A549 (cell line): ENCODE measurements around the gene RPL18. TPM values are rescaled to one million over a fixed set of nuclear protein-coding genes. Genes with fewer than 3 reads are reported as not detected.

Source experiments
- ATAC-seq, 2 experiments: fragments of 200-7000 bp in 1 of 2; fragments of >200 bp in 1 of 2; cut with Nextera tagmentation in 1 of 2; cut with Tn5 transposase in 1 of 2; 3 replicates each; pipeline versions ENCODE4 v1.8.0 to v1.9.1; 2018 to 2020; ENCODE audit warnings: mild to moderate bottlenecking in 1 of 2, moderate library complexity in 1 of 2
- CTCF ChIA-PET: fragments of 300-600 bp; sonication (Branson Sonifier 250); formaldehyde crosslinking; extraction: SDS; loops from one replicate; lab custom pipeline; 2021; ENCODE audit warnings: antibody characterized with exemption, inconsistent platforms; lab: Yijun Ruan, JAX
- POLR2A ChIA-PET: fragments of 350-600 bp; formaldehyde crosslinking; extraction: SDS; loops from one replicate; lab custom pipeline; 2021; ENCODE audit warnings: antibody characterized with exemption, inconsistent platforms; lab: Yijun Ruan, JAX
- DNase-seq, 2 experiments: peaks; one replicate each; pipeline versions ENCODE4 v3.0.0 to v3.0.0-alpha.2; 2011 to 2016; ENCODE audit warnings: low read depth in 1 of 2, low spot score in 1 of 2
- FAIRE-seq: peaks from 2 replicates; lab custom pipeline; 2011; peaks lifted over from hg19 to GRCh38; lab: Jason Lieb, UNC
- H3K27ac ChIP-seq, 2 experiments: fragments of >200 bp; sonication (Bioruptor Twin); formaldehyde crosslinking; 3 replicates each; pipeline ENCODE4 v1.5.1; 2016 to 2017
- H3K4me1 ChIP-seq: fragments of >200 bp; sonication (Bioruptor Twin); formaldehyde crosslinking; 3 replicates; pipeline ENCODE4 v1.6.1; 2016
- H3K4me2 ChIP-seq: fragments of >200 bp; sonication (Bioruptor Twin); formaldehyde crosslinking; 3 replicates; pipeline ENCODE4 v1.6.1; 2016
- H3K4me3 ChIP-seq: fragments of >200 bp; sonication (Bioruptor Twin); formaldehyde crosslinking; 3 replicates; pipeline ENCODE4 v1.5.1; 2016
- H3K9me3 ChIP-seq: fragments of >200 bp; sonication (Bioruptor Twin); formaldehyde crosslinking; 3 replicates; pipeline ENCODE4 v1.6.1; 2016
- BHLHE40 ChIP-seq: IDR thresholded peaks from 2 replicates; pipeline ENCODE4 v1.6.1; 2012; ENCODE audit warnings: low read depth, low read length, inconsistent platforms
- CBX2 ChIP-seq: fragments of 200-600 bp; sonication (generic); IDR thresholded peaks from 2 replicates; pipeline ENCODE4 v1.6.1; 2016; ENCODE audit warnings: low read depth, mild to moderate bottlenecking, borderline replicate concordance
- CHD2 ChIP-seq: fragments of 150-350 bp; IDR thresholded peaks from 2 replicates; pipeline ENCODE4 v1.6.1; 2014; ENCODE audit warnings: low read length; ENCODE audit not compliant: partially characterized antibody
- CTCF ChIP-seq: fragments of >200 bp; sonication (Bioruptor Twin); formaldehyde crosslinking; IDR thresholded peaks from 3 replicates; pipeline ENCODE4 v1.5.1; 2016
- EHF ChIP-seq: fragments of 250-450 bp; sonication (Bioruptor Pico); IDR thresholded peaks from 2 replicates; pipeline ENCODE4 v1.5.0; 2020; ENCODE audit warnings: mild to moderate bottlenecking
- EP300 ChIP-seq, 2 experiments: fragments of >200 bp; sonication (Bioruptor Twin); formaldehyde crosslinking; IDR thresholded peaks; 2 replicates in 1 of 2; 3 replicates in 1 of 2; pipeline ENCODE4 v1.6.1; 2016 to 2017
- ESRRA ChIP-seq: fragments of 150-350 bp; IDR thresholded peaks from 2 replicates; pipeline ENCODE4 v1.6.1; 2014; ENCODE audit warnings: mild to moderate bottlenecking, low read length, borderline replicate concordance
- FOXS1 ChIP-seq: fragments of 250-450 bp; sonication (Bioruptor Pico); IDR thresholded peaks from 2 replicates; pipeline ENCODE4 v1.5.0; 2020; ENCODE audit warnings: mild to moderate bottlenecking, moderate library complexity
- HES2 ChIP-seq: fragments of >200 bp; sonication (Bioruptor Twin); formaldehyde crosslinking; IDR thresholded peaks from 2 replicates; pipeline ENCODE4 v1.6.1; 2016
- HMGXB4 ChIP-seq: fragments of 250-450 bp; sonication (Bioruptor Pico); IDR thresholded peaks from 2 replicates; pipeline ENCODE4 v1.5.0; 2021; ENCODE audit warnings: mild to moderate bottlenecking, moderate library complexity, borderline replicate concordance
- HOXA7 ChIP-seq: fragments of 250-450 bp; sonication (Bioruptor Pico); IDR thresholded peaks from 2 replicates; pipeline ENCODE4 v1.5.0; 2020; ENCODE audit warnings: mild to moderate bottlenecking, moderate library complexity
- HOXB5 ChIP-seq: fragments of 250-450 bp; sonication (Bioruptor Pico); IDR thresholded peaks from 2 replicates; pipeline ENCODE4 v1.5.0; 2020; ENCODE audit warnings: mild to moderate bottlenecking, moderate library complexity
- JUN ChIP-seq, 2 experiments: fragments of >200 bp; sonication (Bioruptor Twin); formaldehyde crosslinking; IDR thresholded peaks; 2 replicates in 1 of 2; 3 replicates in 1 of 2; pipeline ENCODE4 v1.6.1; 2016 to 2017
- MYC ChIP-seq: IDR thresholded peaks from 2 replicates; pipeline ENCODE4 v1.6.1; 2012; ENCODE audit warnings: mild to moderate bottlenecking, inconsistent platforms, low read length, improper control_type of control experiment, borderline replicate concordance
- NPAS2 ChIP-seq: fragments of 250-450 bp; sonication (Bioruptor Pico); IDR thresholded peaks from 2 replicates; pipeline ENCODE4 v1.8.0; 2022; ENCODE audit warnings: mild to moderate bottlenecking, moderate library complexity, borderline replicate concordance
- PBX3 ChIP-seq: IDR thresholded peaks from 2 replicates; pipeline ENCODE4 v1.6.1; 2012
- PHF8 ChIP-seq: fragments of 200-600 bp; sonication (generic); IDR thresholded peaks from 2 replicates; pipeline ENCODE4 v1.6.1; 2016; ENCODE audit warnings: low read depth, mild to moderate bottlenecking, antibody characterized with exemption, moderate library complexity, borderline replicate concordance
- POLR2A ChIP-seq: IDR thresholded peaks from 2 replicates; pipeline ENCODE4 v1.6.1; 2012; ENCODE audit warnings: mild to moderate bottlenecking, low read length
- RFX5 ChIP-seq: fragments of 450-650 bp; IDR thresholded peaks from 2 replicates; pipeline ENCODE4 v1.7.1; 2014; ENCODE audit warnings: antibody characterized with exemption, mild to moderate bottlenecking, moderate library complexity
- TFCP2L1 ChIP-seq: fragments of 250-450 bp; sonication (Bioruptor Pico); IDR thresholded peaks from 2 replicates; pipeline ENCODE4 v1.5.0; 2021; ENCODE audit warnings: mild to moderate bottlenecking
- ZC3H11A ChIP-seq: fragments of 450-650 bp; IDR thresholded peaks from 2 replicates; pipeline ENCODE4 v1.6.1; 2014; ENCODE audit warnings: antibody characterized with exemption, mild to moderate bottlenecking
- ZFP36 ChIP-seq: fragments of 450-650 bp; IDR thresholded peaks from 2 replicates; pipeline ENCODE4 v1.6.1; 2014; ENCODE audit warnings: borderline replicate concordance; ENCODE audit not compliant: partially characterized antibody
- WGBS: methylation state at CpG from one replicate; pipeline ENCODE4 v1.1.6; 2017; ENCODE audit errors: missing lambda C conversion rate; 5-methylcytosine and 5-hydroxymethylcytosine counted together
- polyA plus RNA-seq, 4 experiments: library from polyadenylated mRNA; depleted of rRNA in 3 of 4; stranded (reverse); fragments of >200 nt; fragmentation: RNase III in 1 of 4; extraction: RNeasy Plus Mini Kit Qiagen cat#74134 plus additional on column Dnase treatment in 1 of 4; gene quantifications; 2 replicates in 3 of 4; 3 replicates in 1 of 4; pipeline ENCODE4 v1.2.3, GENCODE V29; 2011 to 2017

The RPL18 gene
- polyA plus RNA-seq, 2 of the 4 experiments (the other 2 are of a cell fraction): 1,780 to 2,696 TPM

GRCh38 chr19:48645620-48646000 lies 26.6 kb upstream of the RPL18 start:
- ATAC-seq: peak; percentile 45 to 51
- Histone ChIP-seq H3K9me3 (no peaks in the 10 kb centered on the region), H3K4me1 (peaks cover 18% of the 10 kb centered on the region; the same call in 2 of the 3 replicates), H3K4me3 (peak overlapping the region; percentile 54)
- WGBS: 2% methylated on average over 6 of the region's 6 CpGs
- TF ChIP-seq ZC3H11A (no peak), PHF8 (no peak), HOXB5 (no peak)
- TF ChIP-seq, all 56 proteins: peak for 0
- CTCF ChIA-PET: interaction anchor here (0.5 to 3.5 kb wide), 59 partner anchors 9 to 348 kb away, joined by 3 to 39 read pairs (median 4); partner anchors contain the start of genes FUT1, FUT2, HSD17B14 and IZUMO1
- no peak for DNase-seq
- Histone ChIP-seq H3K27ac (peak overlapping the region; percentile 87 to 88), H3K4me2 (peak overlapping the region; percentile 94)
- POLR2A ChIA-PET: interaction anchor here (1.0 to 3.1 kb wide), 10 partner anchors 11 to 316 kb away, joined by 3 to 15 read pairs (median 4); partner anchors contain the start of genes PPP1R15A, RPL18 and SPHK2
- no peak for FAIRE-seq

GRCh38 chr19:48644839-48645619 lies 26.1 kb upstream of the RPL18 start:
- ATAC-seq: peak; percentile 65 to 83
- 4% methylated on average over 18 of the region's 25 CpGs for WGBS
- CTCF ChIA-PET: interaction anchor here (0.5 to 3.5 kb wide), 45 partner anchors 9 to 349 kb away, joined by 3 to 39 read pairs (median 5); partner anchors contain the start of genes FUT1, HSD17B14, IZUMO1 and KDELR1
- POLR2A ChIA-PET: interaction anchor here (0.5 to 3.1 kb wide), 9 partner anchors 10 to 316 kb away, joined by 3 to 15 read pairs (median 5); partner anchors contain the start of genes PPP1R15A, RPL18 and SPHK2
- Histone ChIP-seq H3K27ac (peak overlapping the region; percentile 87 to 88), H3K4me1 (peaks cover 18% of the 10 kb centered on the region; the same call in 2 of the 3 replicates), H3K9me3 (no peaks in the 10 kb centered on the region), H3K4me2 (peak overlapping the region; percentile 94), H3K4me3 (peak overlapping the region; percentile 54)
- peak; percentile 86 to 88 for DNase-seq
- TF ChIP-seq HOXA7 (no peak), NPAS2 (CRISPR knock-in tag) (no peak), CBX2 (no peak), TFCP2L1 (CRISPR knock-in tag) (no peak), HMGXB4 (CRISPR knock-in tag) (no peak), EHF (no peak), CTCF (no peak), HES2 (no peak), BHLHE40 (no peak), CHD2 (no peak), RFX5 (no peak), EP300 (IDR thresholded peaks at IDR 0.05) (no peak), POLR2A (no peak), ZC3H11A (no peak), PBX3 (0 out of 2 replicates have a peak, but pooled peaks have one; percentile 44), FOXS1 (0 out of 2 replicates have a peak, but pooled peaks have one; percentile 54), ESRRA (no peak), ZFP36 (no peak), JUN (IDR thresholded peaks at IDR 0.05) (peak in 1 of 2 experiments; percentile 25; a peak in 1 of 5 replicates), MYC (no peak)
- FAIRE-seq: no peak
